ENCODE results near the gene BLID. TPM values are rescaled to one million over a fixed set of nuclear protein-coding genes. Genes with fewer than 3 reads are reported as not detected.
A peak's percentile ranks its signal among the peaks of the same experiment; 100 is the strongest.

The BLID gene
- 15.9 TPM for total RNA-seq (ENCODE audit: insufficient read depth, low replicate concordance)

GRCh38 chr11:122115524-122116379, at the start of gene BLID:
Gene BLID, minus strand, starts transcription at chr11:122116215. Its CDS starts 293 bp downstream, at chr11:122115922.
- no peak for DNase-seq (ENCODE audit: low spot score)

GRCh38 chr11:122163053-122163819, 47.2 kb upstream of the BLID start:
- DNase-seq (ENCODE audit: low spot score): no peak

- DNase-seq (ENCODE audit: low spot score): no peak
Observed at GRCh38 chr11:122162095-122162494, 46.1 kb upstream of the BLID start.

GRCh38 chr11:122160841-122161590, 45.0 kb upstream of the BLID start:
- DNase-seq (ENCODE audit: low spot score): no peak

- no peak for DNase-seq (ENCODE audit: low spot score)
Observed at GRCh38 chr11:122159861-122160260, 43.8 kb upstream of the BLID start.

GRCh38 chr11:122159173-122159721, 43.2 kb upstream of the BLID start:
- DNase-seq (ENCODE audit: low spot score): peak; percentile 70

GRCh38 chr11:122158171-122158570, 42.2 kb upstream of the BLID start:
- no peak for DNase-seq (ENCODE audit: low spot score)

- DNase-seq (ENCODE audit: low spot score): no peak
Observed at GRCh38 chr11:122157653-122158161, 41.7 kb upstream of the BLID start.

GRCh38 chr11:122156940-122157382, 40.9 kb upstream of the BLID start:
- DNase-seq (ENCODE audit: low spot score): no peak

- no peak for DNase-seq (ENCODE audit: low spot score)
Observed at GRCh38 chr11:122155765-122156527, 39.9 kb upstream of the BLID start.

- DNase-seq (ENCODE audit: low spot score): no peak
Observed at GRCh38 chr11:122154994-122155393, 39.0 kb upstream of the BLID start.

- no peak for DNase-seq (ENCODE audit: low spot score)
Observed at GRCh38 chr11:122154227-122154626, 38.2 kb upstream of the BLID start.

GRCh38 chr11:122153746-122154145, 37.7 kb upstream of the BLID start:
- no peak for DNase-seq (ENCODE audit: low spot score)

- no peak for DNase-seq (ENCODE audit: low spot score)
Observed at GRCh38 chr11:122150216-122151124, 34.5 kb upstream of the BLID start.

- DNase-seq (ENCODE audit: low spot score): no peak
Observed at GRCh38 chr11:122149202-122149601, 33.2 kb upstream of the BLID start.

- no peak for DNase-seq (ENCODE audit: low spot score)
Observed at GRCh38 chr11:122146475-122146874, 30.5 kb upstream of the BLID start.

- DNase-seq (ENCODE audit: low spot score): no peak
Observed at GRCh38 chr11:122145715-122146274, 29.8 kb upstream of the BLID start.

- no peak for DNase-seq (ENCODE audit: low spot score)
Observed at GRCh38 chr11:122144752-122145151, 28.7 kb upstream of the BLID start.

- no peak for DNase-seq (ENCODE audit: low spot score)
Observed at GRCh38 chr11:122141725-122142124, 25.7 kb upstream of the BLID start.
